Coronary artery (tissue), 2 donors: ENCODE results near the gene ARID1B.
"Not testable (repeated sequence)": the region's sequence is repeated elsewhere in the genome, so short reads cannot be mapped to it uniquely, and the experiment has no call there.

Experiments used
- DNase-seq: peaks from one replicate; pipeline ENCODE4 v3.0.0-alpha.2; 2017; ENCODE audit warnings: low spot score
- H3K27ac ChIP-seq, 2 donors: fragments of 200-600 bp; sonication (generic); one replicate each; pipeline ENCODE4 v1.5.1; 2016 to 2019
- H3K4me3 ChIP-seq: fragments of 200-600 bp; sonication (generic); 2 replicates; pipeline ENCODE4 v1.5.1; 2016; ENCODE audit warnings: mild to moderate bottlenecking, moderate library complexity
- CTCF ChIP-seq: fragments of 200-600 bp; sonication (generic); IDR thresholded peaks from one replicate; pipeline ENCODE4 v1.5.1; 2019; ENCODE audit warnings: antibody characterized with exemption

The ARID1B gene

GRCh38 chr6:157145656-157146285 lies 368.6 kb downstream of the ARID1B start:
- no peak for DNase-seq
- no peak for TF ChIP-seq CTCF
- Histone ChIP-seq H3K27ac (peak overlapping the region; percentile 14 to 42), H3K4me3 (no peak overlapping the region)

- H3K27ac ChIP-seq: peak overlapping the region; percentile 72 to 93
- DNase-seq, H3K4me3 ChIP-seq: not testable (repeated sequence)
Observed at GRCh38 chr6:157147054-157148026, 370.2 kb downstream of the ARID1B start.

GRCh38 chr6:157148391-157149323 lies 371.5 kb downstream of the ARID1B start:
- TF ChIP-seq CTCF: no peak
- peak overlapping the region; percentile 47 for H3K4me3 ChIP-seq
- peak; percentile 88 for DNase-seq
- peak overlapping the region; percentile 72 to 93 for H3K27ac ChIP-seq

GRCh38 chr6:157150076-157150475 lies 372.9 kb downstream of the ARID1B start:
- Histone ChIP-seq H3K4me3 (no peak overlapping the region), H3K27ac (no peak overlapping the region)
- TF ChIP-seq CTCF: no peak
- DNase-seq: no peak

GRCh38 chr6:157151029-157151428 lies 373.9 kb downstream of the ARID1B start:
- no peak for TF ChIP-seq CTCF
- Histone ChIP-seq H3K4me3 (no peak overlapping the region), H3K27ac (no peak overlapping the region)
- no peak for DNase-seq

- no peak overlapping the region for H3K27ac ChIP-seq
- no peak for DNase-seq
- TF ChIP-seq CTCF: no peak
- no peak overlapping the region for H3K4me3 ChIP-seq
Observed at GRCh38 chr6:157151989-157152388, 374.8 kb downstream of the ARID1B start.

- Histone ChIP-seq H3K27ac (no peak overlapping the region), H3K4me3 (no peak overlapping the region)
- no peak for DNase-seq
- TF ChIP-seq CTCF: no peak
Observed at GRCh38 chr6:157152556-157152955, 375.4 kb downstream of the ARID1B start.
